ENCODE measurements around the gene PAPPA. TPM values are rescaled to one million over a fixed set of nuclear protein-coding genes. Genes with fewer than 3 reads are reported as not detected.

The PAPPA gene
- total RNA-seq, 4 donors from 2014 or later: 0.29 to 17.1 (median 2.4) TPM

DNA sequence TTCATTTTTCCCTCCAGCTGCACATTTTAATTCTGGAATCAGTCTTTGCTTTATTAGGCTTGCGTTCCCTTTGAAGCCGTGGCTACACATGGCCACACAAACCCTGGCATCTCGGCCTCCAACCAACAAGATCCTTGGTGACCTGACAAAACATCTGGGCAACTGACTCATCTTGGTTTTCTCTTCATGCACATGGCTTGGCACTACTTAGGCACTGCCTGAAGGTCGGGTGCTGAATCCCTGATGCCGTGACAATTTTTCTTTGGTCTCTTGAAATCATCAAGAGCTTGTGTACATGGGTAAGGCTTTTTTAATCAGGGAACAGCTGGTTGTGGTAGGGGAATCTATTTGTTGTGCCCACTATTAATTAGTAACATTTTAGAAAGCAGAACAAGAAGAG is 16.0 kb upstream of the PAPPA start:
- intact Hi-C loops (cut with DNase I; ENCODE audit: low total_unique reads): no loop called here
- Histone ChIP-seq H3K27ac (no peak overlapping the region), H3K4me3 (no peak overlapping the region), H3K9me3 (no peaks in the 10 kb centered on the region), H3K27me3 (no peaks in the 10 kb centered on the region), H3K36me3 (no peaks in the 10 kb centered on the region), H3K4me1 (no peaks in the 10 kb centered on the region)
- no peak for TF ChIP-seq CTCF (IDR thresholded peaks at IDR 0.05)
- TF ChIP-seq POLR2A (IDR thresholded peaks at IDR 0.05): no peak
- no peak for DNase-seq

- Histone ChIP-seq H3K9me3 (no peaks in the 10 kb centered on the region), H3K27me3 (no peaks in the 10 kb centered on the region), H3K4me3 (no peak overlapping the region), H3K4me1 (no peaks in the 10 kb centered on the region), H3K27ac (no peak overlapping the region), H3K36me3 (no peaks in the 10 kb centered on the region)
- TF ChIP-seq CTCF (IDR thresholded peaks at IDR 0.05) (no peak), POLR2A (IDR thresholded peaks at IDR 0.05) (no peak)
- intact Hi-C loops (cut with DNase I; ENCODE audit: low total_unique reads): no loop called here
- DNase-seq: no peak
Observed at GRCh38 chr9:116141864-116142561, 11.6 kb upstream of the PAPPA start.

- DNase-seq: no peak
- intact Hi-C loops (cut with DNase I; ENCODE audit: low total_unique reads): no loop called here
- H3K36me3 ChIP-seq: no peaks in the 10 kb centered on the region
- H3K4me3 ChIP-seq: no peak overlapping the region
- no peaks in the 10 kb centered on the region for H3K4me1 ChIP-seq
- H3K27me3 ChIP-seq: no peaks in the 10 kb centered on the region
- H3K9me3 ChIP-seq: no peaks in the 10 kb centered on the region
- TF ChIP-seq CTCF (IDR thresholded peaks at IDR 0.05) (no peak), POLR2A (IDR thresholded peaks at IDR 0.05) (no peak)
- H3K27ac ChIP-seq: no peak overlapping the region
Observed at GRCh38 chr9:116142706-116143492, 10.7 kb upstream of the PAPPA start.

DNA sequence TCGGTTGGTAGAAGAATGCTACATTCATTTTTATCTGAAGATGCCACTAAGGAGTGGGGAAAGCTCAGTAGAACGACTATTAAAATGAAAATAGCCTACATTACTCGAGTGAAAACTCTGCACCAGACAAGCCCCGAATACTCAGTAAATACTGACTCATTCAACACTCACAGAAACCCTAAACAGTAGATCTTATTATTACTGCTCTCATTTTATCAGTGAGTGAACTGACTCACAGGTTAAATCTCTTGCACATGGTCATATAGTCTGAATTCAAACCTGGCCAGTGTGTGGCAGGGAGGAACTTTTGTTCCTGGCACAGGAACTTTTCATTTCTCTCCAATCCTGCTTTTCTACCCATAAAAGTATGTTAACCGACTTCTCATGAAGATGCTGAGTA is 9.6 kb upstream of the PAPPA start:
- intact Hi-C loops (cut with DNase I; ENCODE audit: low total_unique reads): no loop called here
- no peak for TF ChIP-seq CTCF (IDR thresholded peaks at IDR 0.05)
- no peaks in the 10 kb centered on the region for H3K4me1 ChIP-seq
- no peak overlapping the region for H3K4me3 ChIP-seq
- DNase-seq: no peak
- no peaks in the 10 kb centered on the region for H3K27me3 ChIP-seq
- no peaks in the 10 kb centered on the region for H3K9me3 ChIP-seq
- no peaks in the 10 kb centered on the region for H3K36me3 ChIP-seq
- no peak overlapping the region for H3K27ac ChIP-seq

- TF ChIP-seq POLR2A (IDR thresholded peaks at IDR 0.05) (no peak), CTCF (IDR thresholded peaks at IDR 0.05) (no peak)
- no peaks in the 10 kb centered on the region for H3K36me3 ChIP-seq
- intact Hi-C loops (cut with DNase I; ENCODE audit: low total_unique reads): no loop called here
Observed at GRCh38 chr9:116144555-116144954, 9.0 kb upstream of the PAPPA start.

More at GRCh38 chr9:116144555-116144954, 9.0 kb upstream of the PAPPA start:
- no peak overlapping the region for H3K4me3 ChIP-seq
- H3K9me3 ChIP-seq: no peaks in the 10 kb centered on the region
- no peaks in the 10 kb centered on the region for H3K27me3 ChIP-seq
- no peaks in the 10 kb centered on the region for H3K4me1 ChIP-seq
- no peak overlapping the region for H3K27ac ChIP-seq
- no peak for DNase-seq

All from uterus (tissue), 4 donors.